A673 (cell line): ENCODE results near the gene STAU1. TPM values are rescaled to one million over a fixed set of nuclear protein-coding genes. Genes with fewer than 3 reads are reported as not detected.

Source experiments
- BruUV-seq: library from RNA; stranded (reverse); fragments of 400-500 nt; replicated peaks from 2 replicates; lab custom pipeline; 2021; lab: Mats Ljungman, UMichigan
- CTCF ChIA-PET: fragments of 300-600 bp; sonication (Branson Sonifier 250); formaldehyde crosslinking; loops from one replicate; lab custom pipeline; 2022; ENCODE audit warnings: antibody characterized with exemption; lab: Charles Lee
- POLR2A ChIA-PET: fragments of 300-600 bp; sonication (Branson Sonifier 250); formaldehyde crosslinking; loops from one replicate; lab custom pipeline; 2022; ENCODE audit warnings: antibody characterized with exemption; ENCODE audit not compliant: low non-redundant PET; lab: Charles Lee
- DNase-seq: peaks from one replicate; pipeline ENCODE4 v3.0.0-alpha.2; 2015; ENCODE audit warnings: low spot score
- H3K27ac ChIP-seq: fragments of 200-600 bp; sonication (generic); 2 replicates; pipeline ENCODE4 v1.5.1; 2016; ENCODE audit warnings: mixed run types, low read depth, mild to moderate bottlenecking, mixed read lengths, antibody characterized with exemption, low read length; ENCODE audit not compliant: poor library complexity, severe bottlenecking
- H3K27me3 ChIP-seq: fragments of 200-600 bp; sonication (generic); replicated peaks from 2 replicates; pipeline ENCODE4 v1.6.1; 2017; ENCODE audit warnings: mixed run types, low read depth, mild to moderate bottlenecking, mixed read lengths, antibody characterized with exemption, low read length; ENCODE audit not compliant: insufficient read depth, poor library complexity
- H3K36me3 ChIP-seq: fragments of 200-600 bp; sonication (generic); 2 replicates; pipeline ENCODE4 v1.6.1; 2016; ENCODE audit warnings: mixed run types, mild to moderate bottlenecking, mixed read lengths, antibody characterized with exemption, low read length; ENCODE audit not compliant: insufficient read depth, poor library complexity, severe bottlenecking
- H3K4me1 ChIP-seq: fragments of 200-600 bp; sonication (generic); 2 replicates; pipeline ENCODE4 v1.6.1; 2017; ENCODE audit warnings: mixed run types, mild to moderate bottlenecking, mixed read lengths, antibody characterized with exemption, low read length; ENCODE audit not compliant: insufficient read depth, poor library complexity, severe bottlenecking
- H3K4me3 ChIP-seq: fragments of 200-600 bp; sonication (generic); 2 replicates; pipeline ENCODE4 v1.5.1; 2016; ENCODE audit warnings: low read depth, mixed run types, mild to moderate bottlenecking, mixed read lengths, low read length; ENCODE audit not compliant: poor library complexity, severe bottlenecking
- H3K9me3 ChIP-seq: fragments of 200-600 bp; sonication (generic); 2 replicates; pipeline ENCODE4 v1.6.1; 2016; ENCODE audit warnings: mixed run types, low read depth, mild to moderate bottlenecking, mixed read lengths, antibody characterized with exemption, low read length; ENCODE audit not compliant: poor library complexity, severe bottlenecking
- EZH2 ChIP-seq: fragments of 200-600 bp; sonication (generic); IDR thresholded peaks from 2 replicates; pipeline ENCODE4 v1.6.1; 2017; ENCODE audit warnings: borderline replicate concordance, low read depth, mild to moderate bottlenecking, mixed read lengths, antibody characterized with exemption, low read length; ENCODE audit not compliant: poor library complexity, severe bottlenecking
- intact Hi-C: fragments of 100-400 bp; cut with micrococcal nuclease; formaldehyde crosslinking; loops from one replicate; pipeline ENCODE4 v1.10.0; 2022; ENCODE audit not compliant: unreplicated experiment
- total RNA-seq: library from RNA; stranded (reverse); gene quantifications from 2 replicates; pipeline ENCODE4 v1.2.3, GENCODE V29; 2021
- TF ChIP-seq, protein P1 (sequence below): fragments of 300-800, 200-600 bp; sonication (generic); conservative IDR thresholded peaks from 2 replicates; pipeline ENCODE4 v1.5.1; 2017; ENCODE audit warnings: low read depth, mild to moderate bottlenecking, antibody characterized with exemption, low read length, moderate library complexity, mixed read lengths

STAU1 gene
- total RNA-seq, 1 experiment from 2014 or later: 104 TPM

- no TSS peak for BruUV-seq
- CTCF ChIA-PET: interaction anchor here (0.6 kb wide), 2 partner anchors 18 to 140 kb away, joined by 3 to 4 read pairs; no protein-coding TSS in a partner anchor
Observed at GRCh38 chr20:49187330-49187850, 744 bp downstream of the STAU1 start.

DNA sequence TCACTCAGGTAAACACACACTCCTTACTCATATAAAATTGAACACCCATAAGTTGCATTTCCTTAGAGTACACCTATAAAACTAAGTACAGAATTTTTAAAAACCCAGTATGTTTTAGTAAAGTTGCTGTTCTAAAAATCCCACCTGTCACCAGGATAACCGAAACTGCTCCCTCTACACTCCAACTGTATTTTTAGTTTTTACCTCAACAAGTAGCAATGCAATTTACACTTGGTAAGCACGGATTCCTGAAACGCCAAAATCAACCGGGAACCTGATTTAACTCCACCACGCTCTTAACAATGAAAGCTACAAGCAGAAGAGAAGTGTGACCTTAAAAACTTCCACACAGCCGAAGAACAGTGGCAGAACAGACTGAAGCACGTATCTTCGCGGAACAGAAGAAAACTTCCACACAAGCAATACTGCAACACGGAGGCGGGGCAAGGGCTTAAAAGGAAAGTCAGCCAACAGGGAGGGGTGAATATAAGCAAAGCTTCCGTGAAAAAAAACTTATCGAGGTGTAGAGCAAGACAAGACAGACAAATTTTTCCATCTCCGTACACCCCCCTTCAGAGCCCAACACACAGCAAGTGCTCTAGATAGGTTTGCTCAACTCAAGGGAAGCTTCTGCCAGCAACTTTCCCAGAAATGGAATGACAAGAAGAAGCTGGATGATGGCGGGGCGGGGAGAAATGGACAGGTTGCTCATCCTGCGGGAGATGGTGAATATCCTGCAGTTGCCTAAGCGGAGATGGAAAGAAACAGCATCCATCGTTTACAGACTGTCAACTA is 1.4 kb downstream of the STAU1 start:
- Histone ChIP-seq H3K27me3 (no peaks in the 10 kb centered on the region), H3K36me3 (no peaks in the 10 kb centered on the region), H3K4me3 (peak overlapping the region; percentile 58), H3K9me3 (no peaks in the 10 kb centered on the region), H3K4me1 (peaks cover 18% of the 10 kb centered on the region), H3K27ac (peak overlapping the region; percentile 87)
- intact Hi-C loops: no loop called here
- ChIA-PET POLR2A (interaction anchor here (0.6 kb wide), 1 partner anchor 235 kb away, joined by 17 read pairs; no protein-coding TSS in a partner anchor), CTCF (interaction anchor here (0.6 kb wide), 1 partner anchor 19 kb away, joined by 4 read pairs; no protein-coding TSS in a partner anchor)
- no peak for TF ChIP-seq EZH2
- TF ChIP-seq, protein P1, sequence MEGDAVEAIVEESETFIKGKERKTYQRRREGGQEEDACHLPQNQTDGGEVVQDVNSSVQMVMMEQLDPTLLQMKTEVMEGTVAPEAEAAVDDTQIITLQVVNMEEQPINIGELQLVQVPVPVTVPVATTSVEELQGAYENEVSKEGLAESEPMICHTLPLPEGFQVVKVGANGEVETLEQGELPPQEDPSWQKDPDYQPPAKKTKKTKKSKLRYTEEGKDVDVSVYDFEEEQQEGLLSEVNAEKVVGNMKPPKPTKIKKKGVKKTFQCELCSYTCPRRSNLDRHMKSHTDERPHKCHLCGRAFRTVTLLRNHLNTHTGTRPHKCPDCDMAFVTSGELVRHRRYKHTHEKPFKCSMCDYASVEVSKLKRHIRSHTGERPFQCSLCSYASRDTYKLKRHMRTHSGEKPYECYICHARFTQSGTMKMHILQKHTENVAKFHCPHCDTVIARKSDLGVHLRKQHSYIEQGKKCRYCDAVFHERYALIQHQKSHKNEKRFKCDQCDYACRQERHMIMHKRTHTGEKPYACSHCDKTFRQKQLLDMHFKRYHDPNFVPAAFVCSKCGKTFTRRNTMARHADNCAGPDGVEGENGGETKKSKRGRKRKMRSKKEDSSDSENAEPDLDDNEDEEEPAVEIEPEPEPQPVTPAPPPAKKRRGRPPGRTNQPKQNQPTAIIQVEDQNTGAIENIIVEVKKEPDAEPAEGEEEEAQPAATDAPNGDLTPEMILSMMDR: no peak
- BruUV-seq: TSS peak; percentile 38
- DNase-seq: peak; percentile 62

More at GRCh38 chr20:49187330-49187850, 744 bp downstream of the STAU1 start:
- peak; percentile 22 for DNase-seq
- Histone ChIP-seq H3K27ac (peak overlapping the region; percentile 87), H3K27me3 (no peaks in the 10 kb centered on the region), H3K9me3 (no peaks in the 10 kb centered on the region), H3K4me1 (peaks cover 12% of the 10 kb centered on the region), H3K36me3 (no peaks in the 10 kb centered on the region), H3K4me3 (peak overlapping the region; percentile 58)
- intact Hi-C loops: no loop called here
- POLR2A ChIA-PET: interaction anchor here (0.6 kb wide), 1 partner anchor 235 kb away, joined by 17 read pairs; no protein-coding TSS in a partner anchor
- TF ChIP-seq EZH2: no peak
- TF ChIP-seq, protein P1: no peak

DNA sequence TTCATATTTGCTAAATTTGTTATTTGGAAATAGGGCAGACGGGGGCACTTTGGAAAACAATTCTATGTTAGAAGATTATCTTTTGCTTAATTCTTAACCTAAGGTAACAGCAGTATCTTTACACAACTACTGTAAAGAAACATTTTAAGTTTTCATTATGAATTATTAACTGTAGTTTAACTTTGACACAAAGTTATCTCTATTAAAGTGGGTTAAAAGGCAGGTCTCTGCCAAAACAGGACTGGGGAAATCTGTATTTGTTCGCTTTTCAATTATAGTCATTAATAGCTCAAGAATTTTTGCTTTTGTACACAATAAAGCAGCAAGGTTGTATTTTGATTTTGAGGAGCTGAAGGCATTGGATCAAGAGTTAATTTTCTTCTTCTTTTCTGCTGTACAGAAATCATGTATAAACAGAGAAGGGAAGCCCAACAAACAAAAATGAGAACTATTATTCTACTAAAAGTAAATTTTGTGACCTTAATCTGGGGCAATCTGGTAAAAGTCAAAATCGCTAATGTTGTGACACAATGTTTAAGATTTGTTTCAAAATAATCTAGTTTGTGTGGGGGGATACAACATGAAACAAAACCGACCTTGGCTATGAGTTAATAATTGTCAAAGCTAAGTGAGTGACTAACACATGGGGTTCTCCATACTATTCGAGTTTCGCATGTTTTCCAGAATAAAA is 2.9 kb downstream of the STAU1 start:
- Histone ChIP-seq H3K4me1 (peaks cover 29% of the 10 kb centered on the region), H3K9me3 (no peaks in the 10 kb centered on the region), H3K27me3 (no peaks in the 10 kb centered on the region), H3K36me3 (no peaks in the 10 kb centered on the region), H3K27ac (peak overlapping the region; percentile 30), H3K4me3 (no peak overlapping the region)
- intact Hi-C loops: no loop called here
- DNase-seq: no peak
- no peak for TF ChIP-seq EZH2
- TF ChIP-seq, protein P1: no peak
- BruUV-seq: no TSS peak
- ChIA-PET POLR2A (interaction anchor here (0.6 kb wide), 2 partner anchors 65 to 507 kb away, joined by 5 to 6 read pairs; no protein-coding TSS in a partner anchor), CTCF (no interaction called here)
